Embryonic facial prominence (tissue), 1 donor: Measurements from ENCODE around the gene GADD45G.

ENCODE experiments used
- DNase-seq: peaks from one replicate; pipeline ENCODE4 v3.0.0-alpha.2; 2016; ENCODE audit errors: extremely low spot score

The GADD45G gene

DNA sequence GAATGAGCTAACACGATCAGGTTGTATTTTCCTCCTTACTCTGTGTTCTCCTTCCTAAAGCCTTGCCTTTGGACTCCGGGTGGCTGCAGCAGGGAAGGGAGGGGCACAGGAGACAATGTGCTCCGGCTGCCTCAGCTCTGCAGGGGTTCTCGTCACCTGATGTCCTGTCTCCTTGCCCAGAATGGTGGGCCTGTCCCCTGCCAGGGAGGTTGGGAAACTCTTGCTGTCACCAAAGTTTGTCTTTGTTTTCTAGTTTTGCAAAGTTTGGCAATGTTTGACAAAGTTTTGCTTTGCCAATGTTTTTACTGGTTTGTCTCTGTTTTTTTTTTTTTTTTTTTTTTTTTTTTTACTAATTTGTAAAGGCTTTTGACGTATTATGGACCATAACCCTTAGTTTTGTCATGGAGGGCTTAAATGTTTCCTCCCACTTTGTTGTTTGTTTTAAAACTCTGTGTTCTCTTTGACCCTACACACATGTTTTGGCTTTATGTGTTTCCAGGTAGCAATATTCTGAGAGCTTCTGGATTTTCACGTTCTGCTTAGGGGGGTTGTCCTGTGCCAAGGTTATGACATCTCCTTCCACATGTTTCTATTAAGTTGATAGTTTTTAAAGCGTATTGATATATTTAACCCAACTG, 49.3 kb downstream of the GADD45G start:
- no peak for DNase-seq

DNA sequence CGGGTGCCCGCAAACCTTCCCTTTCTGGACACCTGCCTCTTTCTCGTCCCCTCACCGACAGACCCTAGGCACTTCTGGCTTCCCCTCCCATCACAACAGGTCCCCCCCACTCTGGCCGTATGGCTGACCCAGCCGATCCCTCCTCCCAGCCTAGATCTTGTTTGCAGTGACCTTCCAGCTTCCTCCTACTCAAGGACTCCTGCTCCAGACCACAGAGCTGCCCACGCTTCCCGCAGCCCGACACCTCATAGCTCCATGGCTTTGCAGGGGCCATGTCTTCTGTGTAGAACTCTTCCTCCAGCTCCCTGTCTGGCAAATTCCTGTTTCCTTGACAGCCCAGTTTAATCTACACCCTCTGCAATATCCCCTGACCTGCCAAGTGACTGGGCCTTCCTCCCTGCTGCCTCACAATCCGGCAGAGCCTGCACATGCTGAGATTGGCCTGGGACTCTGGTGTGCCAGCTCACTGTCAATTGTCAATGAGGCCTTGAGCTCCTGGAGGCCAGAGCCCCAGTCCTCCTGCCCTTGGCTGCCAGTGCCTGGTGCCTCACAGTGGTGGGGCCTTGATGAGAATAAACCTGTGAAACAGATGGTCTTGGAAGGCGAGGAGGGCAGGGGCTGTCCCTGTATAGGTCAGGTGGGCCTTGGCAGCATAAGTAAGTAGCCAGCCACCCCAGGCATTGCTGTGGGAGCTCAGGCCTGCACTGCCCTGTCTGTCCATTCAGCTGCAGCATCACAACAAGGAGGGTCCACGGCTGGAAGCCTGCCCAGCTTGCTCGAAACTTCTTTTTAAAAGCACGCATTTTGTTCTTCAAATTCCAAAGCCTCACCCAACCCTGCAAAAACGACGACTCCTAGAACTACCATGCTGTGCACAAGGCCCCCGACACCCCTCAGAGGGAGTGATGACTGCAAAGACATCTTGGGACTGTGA, 50.5 kb downstream of the GADD45G start:
- DNase-seq, result no peak
